ENCODE data around the gene HJURP. TPM values are rescaled to one million over a fixed set of nuclear protein-coding genes. Genes with fewer than 3 reads are reported as not detected.

The HJURP gene
- total RNA-seq, 3 donors from 2014 or later (not counting 1 experiment from before 2014, with no cell fraction given) = 0.87 to 3.2 (median 1.5) TPM

- ATAC-seq = no peak
Observed at GRCh38 chr2:233819884-233820773, 34.2 kb downstream of the HJURP start.

GRCh38 chr2:233818639-233819621 lies 35.4 kb downstream of the HJURP start:
- H3K27ac ChIP-seq (ENCODE audit: low read length) = no peak overlapping the region
- no peak for ATAC-seq
- Mint-ChIP-seq H3K27ac (no peak overlapping the region), H3K4me3 (no peak overlapping the region), H3K9me3 (no peaks in the 10 kb centered on the region), H3K4me1 (peaks cover 0 to 5% of the 10 kb centered on the region in 2 donors), H3K36me3 (no peaks in the 10 kb centered on the region), H3K27me3 (ENCODE audit: low read depth in 2 of 2) (peaks cover 11 to 21% of the 10 kb centered on the region in 2 donors)
- H3K9me3 ChIP-seq (ENCODE audit: control insufficient read depth, insufficient read depth, low read length) = no peaks in the 10 kb centered on the region
- H3K4me3 ChIP-seq (ENCODE audit: low read length) = no peak overlapping the region
- 72% methylated on average over 17 of the region's 17 CpGs for WGBS (ENCODE audit: insufficient coverage)
- TF ChIP-seq CTCF (IDR thresholded peaks at IDR 0.05) = no peak
- H3K36me3 ChIP-seq (ENCODE audit: control insufficient read depth, insufficient read depth, low read length) = no peaks in the 10 kb centered on the region
- H3K4me1 ChIP-seq (ENCODE audit: control insufficient read depth, insufficient read depth, low read length) = no peaks in the 10 kb centered on the region
- no peaks in the 10 kb centered on the region for H3K27me3 ChIP-seq (ENCODE audit: control insufficient read depth, insufficient read depth, low read length)
- DNase-seq = no peak
- intact Hi-C loops (cut with micrococcal nuclease) = no loop called here

More at GRCh38 chr2:233819884-233820773, 34.2 kb downstream of the HJURP start:
- Histone ChIP-seq H3K4me1 (ENCODE audit: control insufficient read depth, insufficient read depth, low read length) (no peaks in the 10 kb centered on the region), H3K9me3 (ENCODE audit: control insufficient read depth, insufficient read depth, low read length) (no peaks in the 10 kb centered on the region), H3K27me3 (ENCODE audit: control insufficient read depth, insufficient read depth, low read length) (no peaks in the 10 kb centered on the region), H3K27ac (ENCODE audit: low read length) (no peak overlapping the region), H3K4me3 (ENCODE audit: low read length) (no peak overlapping the region), H3K36me3 (ENCODE audit: control insufficient read depth, insufficient read depth, low read length) (no peaks in the 10 kb centered on the region)
- Mint-ChIP-seq H3K27me3 (ENCODE audit: low read depth in 2 of 2) (peaks cover 10 to 14% of the 10 kb centered on the region in 2 donors), H3K9me3 (no peaks in the 10 kb centered on the region), H3K36me3 (no peaks in the 10 kb centered on the region), H3K4me1 (peaks cover 0 to 5% of the 10 kb centered on the region in 2 donors), H3K27ac (no peak overlapping the region), H3K4me3 (no peak overlapping the region)
- WGBS (ENCODE audit: insufficient coverage) = 83% methylated on average over 18 of the region's 18 CpGs
- no peak for DNase-seq
- no peak for TF ChIP-seq CTCF (IDR thresholded peaks at IDR 0.05)
- intact Hi-C loops (cut with micrococcal nuclease) = no loop called here

- H3K27me3 Mint-ChIP-seq (ENCODE audit: low read depth in 2 of 2) = peaks cover 11 to 21% of the 10 kb centered on the region in 2 donors
- no peaks in the 10 kb centered on the region for H3K36me3 Mint-ChIP-seq
- intact Hi-C loops (cut with micrococcal nuclease) = no loop called here
- Histone ChIP-seq H3K36me3 (ENCODE audit: control insufficient read depth, insufficient read depth, low read length) (no peaks in the 10 kb centered on the region), H3K27ac (ENCODE audit: low read length) (no peak overlapping the region), H3K4me3 (ENCODE audit: low read length) (no peak overlapping the region), H3K4me1 (ENCODE audit: control insufficient read depth, insufficient read depth, low read length) (no peaks in the 10 kb centered on the region), H3K27me3 (ENCODE audit: control insufficient read depth, insufficient read depth, low read length) (no peaks in the 10 kb centered on the region), H3K9me3 (ENCODE audit: control insufficient read depth, insufficient read depth, low read length) (no peaks in the 10 kb centered on the region)
- H3K4me1 Mint-ChIP-seq = peaks cover 0 to 5% of the 10 kb centered on the region in 2 donors
- TF ChIP-seq CTCF (IDR thresholded peaks at IDR 0.05) = no peak
- DNase-seq (no peak), ATAC-seq (no peak)
- 89% methylated on average over 11 of the region's 11 CpGs for WGBS (ENCODE audit: insufficient coverage)
- no peaks in the 10 kb centered on the region for H3K9me3 Mint-ChIP-seq
- no peak overlapping the region for H3K4me3 Mint-ChIP-seq
- H3K27ac Mint-ChIP-seq = no peak overlapping the region
Observed at GRCh38 chr2:233817995-233818638, 36.2 kb downstream of the HJURP start.

Measured in natural killer cell (primary cell).